Iris pigment epithelial cell (primary cell): ENCODE results near the gene NHLRC1.

Experiments used
- DNase-seq: peaks from one replicate; pipeline ENCODE4 v3.0.0-alpha.2; 2011; ENCODE audit warnings: low read depth

Gene NHLRC1

DNA sequence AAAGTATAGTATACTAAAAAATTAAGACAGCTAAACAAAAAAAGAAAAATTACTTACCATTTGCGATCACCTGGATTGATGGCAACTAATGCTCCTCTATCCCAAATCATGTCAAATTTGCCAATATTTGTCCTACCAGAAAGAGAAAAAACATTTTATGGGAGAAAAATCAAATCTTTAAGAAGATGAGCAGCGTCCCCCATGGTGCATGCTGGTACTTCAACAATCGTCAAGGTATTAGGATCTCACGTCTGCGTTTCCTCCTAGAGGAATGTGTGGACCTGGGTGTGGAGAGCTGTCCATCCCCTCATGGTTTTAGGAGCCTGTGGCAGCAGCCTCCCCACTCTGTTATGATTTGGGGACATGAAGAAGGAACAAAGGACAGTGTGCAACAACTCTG, 16.4 kb upstream of the NHLRC1 start:
- DNase-seq: no peak

GRCh38 chr6:18136260-18136659, 13.8 kb upstream of the NHLRC1 start:
- DNase-seq: no peak

DNA sequence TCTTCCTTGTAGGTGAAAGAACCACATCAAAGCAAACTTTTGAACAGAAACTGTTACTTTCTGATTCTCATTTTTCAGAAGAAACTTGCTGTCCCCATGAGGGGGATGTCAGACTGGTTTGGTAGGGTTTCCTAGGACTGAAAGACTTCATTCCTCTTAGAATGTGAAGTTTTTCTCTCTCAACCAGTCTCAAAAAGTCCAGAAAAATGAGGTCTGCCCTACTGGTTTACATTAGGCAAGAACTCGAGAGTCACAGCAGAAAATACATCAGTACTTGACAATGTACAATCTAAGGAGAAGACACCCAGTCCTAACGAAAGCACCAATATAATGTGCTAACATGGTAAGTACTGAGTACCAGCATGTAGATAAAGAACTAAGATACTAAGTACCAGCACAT, 12.7 kb upstream of the NHLRC1 start:
- DNase-seq: no peak

DNA sequence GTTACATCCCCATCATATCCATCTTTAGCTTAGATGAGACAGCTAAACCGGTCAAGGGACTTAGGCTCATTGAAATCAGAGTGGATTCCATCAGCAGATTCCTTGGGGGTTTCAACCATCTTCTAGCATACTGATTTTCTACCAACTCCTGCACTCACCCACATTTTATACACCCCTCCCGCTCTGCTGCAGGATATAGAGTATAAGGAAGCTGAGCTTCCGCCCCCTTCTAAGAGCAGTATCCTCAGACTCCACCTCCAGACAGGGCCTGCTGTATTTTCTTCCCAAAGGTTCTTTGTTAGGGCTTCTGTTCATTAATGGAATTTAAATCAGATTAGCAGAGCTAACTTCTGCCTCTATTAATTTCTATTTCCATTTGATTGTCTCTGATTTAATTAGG, 9.9 kb upstream of the NHLRC1 start:
- no peak for DNase-seq

- DNase-seq: no peak
These were observed 3.6 kb upstream of the NHLRC1 start for GRCh38 chr6:18126121-18126520.

GRCh38 chr6:18121580-18122127, 823 bp downstream of the NHLRC1 start:
- no peak for DNase-seq

- no peak for DNase-seq
These were observed 3.2 kb downstream of the NHLRC1 start for GRCh38 chr6:18119236-18119635.

DNA sequence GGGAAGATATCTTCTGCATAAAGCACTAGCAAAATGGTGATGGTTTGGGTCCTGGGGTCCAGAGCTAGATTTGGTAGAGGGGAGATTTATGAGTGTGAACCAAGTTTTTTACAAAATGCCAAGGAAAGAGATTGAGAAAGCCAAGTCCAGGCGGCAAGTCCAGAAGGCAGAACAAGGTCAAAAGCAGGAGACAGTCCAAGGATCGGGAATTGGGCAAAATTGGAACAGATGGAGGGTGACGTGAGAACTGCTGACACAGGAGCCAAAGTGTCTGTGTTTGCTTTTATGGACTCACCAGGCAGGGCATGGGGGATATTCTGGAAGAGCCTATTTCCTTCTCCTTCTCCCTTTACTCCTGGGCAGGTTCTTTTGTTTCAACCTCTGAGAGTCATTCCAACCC, 4.1 kb downstream of the NHLRC1 start:
- DNase-seq: no peak

GRCh38 chr6:18117136-18117535, 5.3 kb downstream of the NHLRC1 start:
- DNase-seq: no peak

GRCh38 chr6:18115356-18115755, 7.1 kb downstream of the NHLRC1 start:
- peak; percentile 5 for DNase-seq

GRCh38 chr6:18110162-18110561, 12.3 kb downstream of the NHLRC1 start:
- DNase-seq: no peak

DNA sequence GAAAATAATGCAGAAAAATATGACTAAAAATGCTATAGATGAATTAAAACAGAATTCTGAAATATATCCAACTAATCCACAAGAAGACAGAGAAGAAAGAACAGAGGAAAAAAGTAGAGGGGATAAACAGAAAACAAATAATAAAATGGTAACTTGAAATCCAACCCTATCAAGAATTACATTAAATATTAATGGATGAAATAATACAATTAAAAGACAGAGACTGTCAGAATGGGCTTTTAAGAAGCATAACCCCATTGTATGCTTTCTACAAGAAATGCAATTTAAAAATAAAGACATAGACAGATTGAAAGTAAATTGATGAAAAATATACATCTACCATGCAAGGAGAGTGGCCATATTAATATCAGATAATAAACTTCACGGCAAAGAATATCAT, 15.4 kb downstream of the NHLRC1 start:
- no peak for DNase-seq

DNA sequence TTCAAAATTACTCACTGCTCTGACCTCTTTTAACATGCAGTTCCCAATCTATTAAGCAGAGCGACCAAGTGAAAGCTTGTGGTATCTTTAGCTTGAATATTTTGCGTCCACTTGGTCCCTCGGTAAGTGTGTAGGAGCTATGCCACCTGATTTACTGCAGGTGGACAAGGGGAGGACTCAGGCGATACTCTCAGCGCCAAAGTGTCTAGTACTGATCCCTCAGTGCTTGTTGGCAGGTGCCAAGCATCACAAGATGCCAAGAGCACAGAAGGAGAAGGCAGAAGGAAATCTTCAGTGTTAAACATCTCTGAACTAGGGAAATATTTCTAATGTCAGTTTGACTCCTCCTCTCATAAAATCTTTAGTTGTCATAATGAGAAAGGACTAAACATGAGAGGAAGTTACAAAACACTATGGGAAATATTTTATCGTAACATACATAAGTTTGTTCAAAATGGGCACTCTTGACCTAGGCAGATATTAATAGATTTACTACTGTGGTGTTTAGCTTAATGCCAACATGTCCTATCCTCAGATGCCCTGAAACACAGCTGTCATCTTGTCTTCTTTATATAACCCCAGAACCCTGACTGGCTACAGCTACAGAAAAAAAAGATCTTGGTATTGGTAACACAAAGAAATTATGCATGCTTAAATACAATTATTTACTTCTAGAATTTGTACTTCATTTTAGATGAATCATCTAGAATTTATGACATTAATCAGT, 19.5 kb downstream of the NHLRC1 start:
- DNase-seq: no peak

DNA sequence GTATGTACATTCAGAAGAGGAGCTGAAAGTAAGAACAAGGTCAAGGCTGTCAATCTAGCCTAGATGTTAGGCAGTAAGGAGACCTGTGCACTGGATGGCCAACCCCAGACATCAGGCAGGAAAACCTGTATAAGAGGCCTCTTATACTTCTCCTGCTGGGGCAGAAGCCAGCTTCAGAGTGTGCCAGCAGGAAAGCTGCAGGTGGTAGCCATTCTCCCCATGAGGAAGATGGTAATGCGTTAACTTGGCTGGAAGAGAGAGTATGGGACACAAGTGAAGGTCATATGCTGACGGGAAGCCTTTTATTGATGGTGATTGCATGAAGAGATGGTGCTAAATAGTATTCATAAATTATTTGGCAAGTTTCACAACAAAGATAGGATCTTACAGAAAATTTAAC, 20.6 kb downstream of the NHLRC1 start:
- no peak for DNase-seq

- peak; percentile 42 for DNase-seq
These were observed 21.2 kb downstream of the NHLRC1 start for GRCh38 chr6:18101271-18101670.

- DNase-seq: no peak
These were observed 22.2 kb downstream of the NHLRC1 start for GRCh38 chr6:18100296-18100695.

DNA sequence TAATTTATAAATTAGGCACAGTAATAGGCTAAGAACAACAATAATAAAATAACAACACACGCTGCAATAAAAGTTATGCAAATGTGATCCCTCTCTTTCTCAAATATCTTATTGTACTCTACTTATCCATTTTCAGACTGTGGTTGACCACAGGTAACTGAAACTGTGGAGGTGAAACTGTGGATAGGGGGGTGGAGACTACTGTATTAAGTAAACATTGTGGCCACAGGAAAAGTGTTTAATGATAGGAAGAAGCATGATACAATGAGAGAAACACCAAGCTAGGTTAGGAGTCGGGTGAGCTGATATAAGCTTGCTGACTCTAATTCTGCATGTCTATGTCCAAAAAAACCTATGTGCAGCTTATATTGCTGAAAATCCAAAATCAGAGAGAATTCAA, 23.0 kb downstream of the NHLRC1 start:
- DNase-seq: no peak

DNA sequence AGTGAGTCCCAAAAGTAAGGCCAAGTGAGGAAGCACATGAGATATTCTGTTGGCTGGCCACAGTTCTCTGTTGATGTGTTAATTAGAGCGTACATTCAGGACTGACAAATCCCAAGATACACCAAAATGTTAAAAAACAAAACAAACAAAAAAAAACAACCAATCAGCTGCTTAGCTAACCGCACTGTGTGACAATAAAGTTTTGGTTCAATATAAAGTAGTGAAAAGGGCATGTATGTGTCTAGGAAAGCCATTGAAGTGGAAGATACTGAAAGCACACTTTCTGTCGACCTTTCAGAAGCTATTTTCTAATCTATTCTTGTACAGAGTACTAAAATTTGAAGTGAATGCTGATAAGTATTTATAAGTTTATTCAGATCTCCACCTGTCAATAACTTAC, 26.1 kb downstream of the NHLRC1 start:
- DNase-seq: no peak

DNA sequence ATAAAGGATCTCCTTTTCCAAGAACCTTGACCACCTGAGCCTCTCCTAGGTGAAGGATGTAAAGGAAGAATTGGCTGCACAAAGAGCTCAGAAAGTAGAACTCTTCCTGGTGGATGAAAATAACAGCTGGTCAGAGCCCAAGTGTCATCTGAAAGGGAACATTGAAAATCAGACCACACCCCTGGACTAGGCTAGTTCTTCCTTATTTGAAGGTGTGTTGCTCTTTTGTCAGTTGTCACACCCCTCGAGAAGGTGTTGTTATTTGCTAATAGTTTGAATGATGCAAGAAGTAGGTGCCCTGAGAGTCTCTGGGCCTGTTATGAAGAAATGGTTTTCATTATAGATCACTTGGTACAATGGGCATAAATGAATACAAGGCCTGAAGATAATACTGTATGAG, 31.1 kb downstream of the NHLRC1 start:
- DNase-seq: no peak

GRCh38 chr6:18090349-18090786, 32.1 kb downstream of the NHLRC1 start:
- DNase-seq: no peak

DNA sequence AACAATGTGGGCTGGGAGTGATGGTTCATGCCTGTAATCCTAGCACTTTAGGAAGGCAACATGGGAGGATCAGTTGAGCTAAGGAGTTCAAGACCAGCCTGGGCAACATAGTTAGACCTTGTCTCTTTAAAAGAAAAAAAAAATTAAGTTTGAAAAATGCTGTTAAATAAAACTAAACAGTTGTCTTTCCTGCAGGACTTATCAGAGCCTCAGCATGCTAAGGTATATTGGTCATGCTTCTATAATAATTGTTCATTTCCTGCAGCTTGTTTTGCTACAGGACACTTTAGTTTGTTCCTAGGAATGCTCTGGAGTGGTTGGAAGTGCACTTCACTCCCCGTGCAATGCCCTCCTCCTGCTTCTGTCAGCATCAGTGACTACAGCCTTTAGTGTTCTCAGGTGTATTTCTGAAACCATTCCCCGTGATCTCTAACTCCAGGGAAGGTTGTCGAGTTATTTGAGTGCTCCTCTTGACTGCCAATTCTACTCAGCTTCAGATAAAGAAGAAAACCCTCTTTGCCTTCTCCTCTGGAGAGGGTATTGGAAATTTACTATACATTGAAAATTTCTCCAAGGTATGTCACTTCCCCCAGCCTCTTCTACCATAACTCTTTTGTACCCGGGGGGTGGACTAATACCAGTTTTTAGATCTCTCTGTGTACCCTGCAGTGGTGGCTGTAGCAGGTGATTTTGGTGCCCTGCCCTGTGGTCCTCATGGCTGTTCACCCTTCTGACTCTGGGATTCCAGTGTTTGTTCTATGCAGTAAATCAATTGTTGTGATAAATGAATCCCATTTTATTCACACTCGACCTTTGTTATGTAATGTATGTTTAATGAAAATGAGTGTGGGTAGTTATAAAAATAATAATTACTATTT, 33.8 kb downstream of the NHLRC1 start:
- DNase-seq: no peak

DNA sequence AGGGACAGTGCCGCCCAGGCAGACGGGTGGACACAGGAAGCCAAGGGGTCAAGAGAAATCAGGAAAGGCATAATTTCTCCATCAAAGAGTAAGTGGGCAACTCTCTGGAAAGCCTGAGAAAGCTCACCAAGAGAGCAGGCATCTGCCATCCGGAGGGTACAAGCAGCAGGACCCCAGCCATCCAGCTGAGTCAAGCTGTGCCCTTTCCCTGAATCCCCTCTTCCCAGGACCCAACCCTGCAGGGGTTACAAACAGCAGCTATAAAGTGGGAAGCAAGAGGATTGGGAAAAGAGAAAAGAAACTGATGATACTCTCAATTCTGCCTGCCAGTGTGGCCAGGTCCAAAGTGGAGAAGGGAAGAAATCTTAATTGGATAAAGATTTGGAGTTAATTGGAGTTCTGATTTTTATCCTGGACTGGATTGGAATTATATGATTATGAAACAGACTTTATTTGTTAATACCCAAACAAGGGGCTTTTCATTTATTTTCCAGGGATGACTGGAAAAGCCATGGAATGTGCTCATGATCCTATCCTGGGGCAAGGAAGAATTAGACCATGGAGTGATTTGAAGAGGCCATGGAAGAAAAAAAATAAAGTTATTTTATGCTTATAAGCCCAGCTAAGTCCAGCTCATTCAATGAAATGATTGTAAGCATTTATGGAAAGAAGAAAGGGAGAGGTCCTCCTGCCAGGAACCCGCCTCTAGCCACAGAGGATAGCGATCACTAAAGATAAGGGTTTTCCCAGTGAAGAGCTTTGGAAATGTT, 34.9 kb downstream of the NHLRC1 start:
- DNase-seq: no peak
